Superior temporal gyrus (tissue), 1 donor: ENCODE measurements around the gene PAIP2B.
"Not testable (repeated sequence)": the region's sequence is repeated elsewhere in the genome, so short reads cannot be mapped to it uniquely, and the experiment has no call there.

Source experiments
- DNase-seq: peaks from one replicate; pipeline ENCODE4 v3.0.0-alpha.2; 2016; ENCODE audit errors: extremely low spot score

PAIP2B gene

GRCh38 chr2:71216501-71216900 lies 10.4 kb downstream of the PAIP2B start:
- no peak for DNase-seq

GRCh38 chr2:71215447-71215846 lies 11.5 kb downstream of the PAIP2B start:
- no peak for DNase-seq

GRCh38 chr2:71212336-71212735 lies 14.6 kb downstream of the PAIP2B start:
- DNase-seq: no peak

GRCh38 chr2:71210292-71210691 lies 16.6 kb downstream of the PAIP2B start:
- no peak for DNase-seq

GRCh38 chr2:71208756-71209155 lies 18.1 kb downstream of the PAIP2B start:
- no peak for DNase-seq

GRCh38 chr2:71207601-71208000 lies 19.3 kb downstream of the PAIP2B start:
- no peak for DNase-seq

GRCh38 chr2:71206271-71206670 lies 20.6 kb downstream of the PAIP2B start:
- DNase-seq: no peak

- no peak for DNase-seq
These were observed 35.3 kb downstream of the PAIP2B start for GRCh38 chr2:71191570-71191943.

- DNase-seq: peak; percentile 65
These were observed 36.0 kb downstream of the PAIP2B start for GRCh38 chr2:71190656-71191569.

GRCh38 chr2:71187589-71187988 lies 39.3 kb downstream of the PAIP2B start:
- DNase-seq: no peak

GRCh38 chr2:71186973-71187372 lies 39.9 kb downstream of the PAIP2B start:
- DNase-seq: no peak

GRCh38 chr2:71183306-71184115 lies 43.4 kb downstream of the PAIP2B start:
- not testable (repeated sequence) for DNase-seq

GRCh38 chr2:71181316-71181715 lies 45.6 kb downstream of the PAIP2B start:
- no peak for DNase-seq

- not testable (repeated sequence) for DNase-seq
These were observed 48.1 kb downstream of the PAIP2B start for GRCh38 chr2:71178836-71179235.

- DNase-seq: no peak
These were observed 52.7 kb downstream of the PAIP2B start for GRCh38 chr2:71174207-71174606.

- DNase-seq: no peak
These were observed 53.8 kb downstream of the PAIP2B start for GRCh38 chr2:71173096-71173495.

- no peak for DNase-seq
These were observed 60.1 kb downstream of the PAIP2B start for GRCh38 chr2:71166812-71167211.

GRCh38 chr2:71157124-71157793 lies 69.6 kb downstream of the PAIP2B start:
- DNase-seq: peak; percentile 85

GRCh38 chr2:71156573-71156972 lies 70.3 kb downstream of the PAIP2B start:
- no peak for DNase-seq

GRCh38 chr2:71155846-71156245 lies 71.1 kb downstream of the PAIP2B start:
- DNase-seq: no peak

- DNase-seq: no peak
These were observed 72.1 kb downstream of the PAIP2B start for GRCh38 chr2:71154798-71155197.

- DNase-seq: no peak
These were observed 72.6 kb downstream of the PAIP2B start for GRCh38 chr2:71154279-71154678.
